Measurements from ENCODE around the gene DPP9.

- TF ChIP-seq CTCF (conservative IDR thresholded peaks at IDR 0.05 in 1 of 2, IDR thresholded peaks at IDR 0.05 in 1 of 2; ENCODE audit: low read depth in 1 of 2, low read length in 2 of 2) (no peak), EZH2 (IDR thresholded peaks at IDR 0.05; ENCODE audit: low read length, missing control alignments) (no peak)
Measured at GRCh38 chr19:4717966-4718701, 5.5 kb downstream of the DPP9 start.
